HG03045 (cell line): ENCODE measurements around the gene FAM136A.
A peak's percentile ranks its signal among the peaks of the same experiment; 100 is the strongest.
"Not testable (repeated sequence)": the region's sequence is repeated elsewhere in the genome, so short reads cannot be mapped to it uniquely, and the experiment has no call there.

ENCODE experiments used
- ATAC-seq: cut with Tn5 transposase; IDR thresholded peaks from one replicate; pipeline ENCODE4 v1.9.1; 2021; ENCODE audit warnings: mild to moderate bottlenecking, moderate library complexity; ENCODE audit not compliant: unreplicated experiment

FAM136A gene

GRCh38 chr2:70300771-70301343 lies 1.0 kb downstream of the FAM136A start:
- ATAC-seq: peak; percentile 27

GRCh38 chr2:70297828-70298227 lies 4.0 kb downstream of the FAM136A start:
- not testable (repeated sequence) for ATAC-seq

- no peak for ATAC-seq
These were observed 18.2 kb downstream of the FAM136A start for GRCh38 chr2:70283500-70284191.

- ATAC-seq: no peak
These were observed 19.4 kb downstream of the FAM136A start for GRCh38 chr2:70282439-70282838.

- no peak for ATAC-seq
These were observed 21.5 kb downstream of the FAM136A start for GRCh38 chr2:70280242-70280798.

GRCh38 chr2:70270323-70270722 lies 31.5 kb downstream of the FAM136A start:
- no peak for ATAC-seq

- not testable (repeated sequence) for ATAC-seq
These were observed 32.2 kb downstream of the FAM136A start for GRCh38 chr2:70269422-70270302.

GRCh38 chr2:70266925-70267324 lies 34.9 kb downstream of the FAM136A start:
- not testable (repeated sequence) for ATAC-seq

GRCh38 chr2:70261501-70261900 lies 40.4 kb downstream of the FAM136A start:
- ATAC-seq: no peak

GRCh38 chr2:70258532-70258875 lies 43.4 kb downstream of the FAM136A start:
- ATAC-seq: peak; percentile 18

- no peak for ATAC-seq
These were observed 46.1 kb downstream of the FAM136A start for GRCh38 chr2:70255637-70256314.

GRCh38 chr2:70250434-70250833 lies 51.4 kb downstream of the FAM136A start:
- no peak for ATAC-seq

- peak; percentile 96 for ATAC-seq
These were observed 53.6 kb downstream of the FAM136A start, which contains the start of gene TIA1 for GRCh38 chr2:70248181-70248847. Gene TIA1, minus strand, starts transcription at chr2:70248628. Its CDS starts 198 bp downstream, at chr2:70248430.

- ATAC-seq: no peak
These were observed 54.3 kb downstream of the FAM136A start for GRCh38 chr2:70247364-70248180.
